SK-N-MC (cell line): ENCODE results near the gene LIN28B.

Experiments used
- EZH2 ChIP-seq: fragments of 200-600 bp; sonication (generic); IDR thresholded peaks from one replicate; pipeline ENCODE4 v1.6.1; 2017; ENCODE audit warnings: antibody characterized with exemption
- FOXP2 ChIP-seq: optimal IDR thresholded peaks from 2 replicates; pipeline ENCODE3; 2011; ENCODE audit warnings: mild to moderate bottlenecking, moderate library complexity; ENCODE audit not compliant: insufficient read depth; ENCODE audit errors: extremely low read length, control extremely low read depth
- POLR2AphosphoS5 ChIP-seq: IDR thresholded peaks from 2 replicates; pipeline ENCODE4 v1.6.1; 2012; ENCODE audit warnings: mild to moderate bottlenecking, low read depth, low read length, borderline replicate concordance

DNA sequence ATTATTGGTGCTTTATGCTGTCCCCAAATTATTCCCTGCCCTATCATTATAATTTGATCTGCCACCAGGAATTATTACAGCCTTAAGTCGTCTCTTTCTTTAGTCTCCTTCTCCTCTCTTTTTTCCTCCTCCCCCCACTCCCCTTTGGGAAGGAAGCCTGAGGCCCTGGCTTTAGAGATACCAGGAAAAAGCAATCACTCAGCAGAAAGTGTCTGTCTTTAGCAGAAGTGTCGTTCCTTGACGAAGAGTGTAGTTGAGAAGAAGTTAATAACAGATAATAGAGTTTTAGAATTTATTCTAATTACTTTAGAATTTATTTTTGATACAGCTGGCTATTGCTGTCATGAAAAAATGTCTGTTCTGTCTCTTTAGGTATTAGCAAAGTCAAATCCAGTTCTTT, 16.5 kb downstream of the LIN28B start:
- TF ChIP-seq EZH2 (no peak), POLR2AphosphoS5 (no peak), FOXP2 (no peak)
